Body of pancreas (tissue), 4 donors: ENCODE measurements around the gene NR1H2. TPM values are rescaled to one million over a fixed set of nuclear protein-coding genes. Genes with fewer than 3 reads are reported as not detected.

ENCODE experiments used
- ATAC-seq: fragments of 150-250 bp; one replicate; pipeline ENCODE4 v1.9.1; 2016
- DNase-seq, 4 donors: peaks; one replicate each; pipeline ENCODE4 v3.0.0-alpha.2; 2019
- H3K27ac ChIP-seq, 4 donors: fragments of 200-600 bp; sonication (generic); 1 replicate in 3 of 4; 2 replicates in 1 of 4; pipeline versions ENCODE4 v1.5.1 to v1.6.1; 2016 to 2019; ENCODE audit warnings: mild to moderate bottlenecking in 1 of 4, mixed read lengths in 1 of 4, moderate library complexity in 1 of 4
- H3K27me3 ChIP-seq, 2 donors: fragments of 200-600 bp; sonication (generic); one replicate each; pipeline ENCODE4 v1.6.0; 2016; ENCODE audit warnings: mild to moderate bottlenecking in 1 of 2
- H3K36me3 ChIP-seq, 2 donors: fragments of 200-600 bp; sonication (generic); replicated peaks in 1 of 2; 2 replicates each; pipeline ENCODE4 v1.5.1; 2016; ENCODE audit warnings: low read depth in 2 of 2; ENCODE audit not compliant: insufficient read depth in 1 of 2
- H3K4me1 ChIP-seq: fragments of 200-600 bp; sonication (generic); one replicate; pipeline ENCODE4 v1.6.0; 2016
- H3K4me3 ChIP-seq, 2 donors: fragments of 200-600 bp; sonication (generic); 1 replicate in 1 of 2; 2 replicates in 1 of 2; pipeline ENCODE4 v1.5.1; 2016 to 2019
- H3K9me3 ChIP-seq, 3 donors: fragments of 200-600 bp; sonication (generic); 1 replicate in 2 of 3; 2 replicates in 1 of 3; pipeline ENCODE4 v1.5.1; 2016
- CTCF ChIP-seq, 7 experiments: fragments of 450-650 bp in 4 of 7; fragments of 200-600 bp in 3 of 7; sonication (generic) in 3 of 7; IDR thresholded peaks; one replicate each; pipeline ENCODE4 v1.5.1; 2016 to 2019; ENCODE audit warnings: antibody characterized with exemption in 7 of 7
- POLR2A ChIP-seq, 3 donors: fragments of 450-650 bp; IDR thresholded peaks; one replicate each; pipeline ENCODE4 v1.6.1; 2016; ENCODE audit warnings: antibody characterized with exemption in 3 of 3, mild to moderate bottlenecking in 2 of 3
- WGBS, 2 donors: methylation state at CpG; one replicate each; pipeline ENCODE4 v1.1.5; 2017; 5-methylcytosine and 5-hydroxymethylcytosine counted together
- intact Hi-C: fragments of 100-400 bp; cut with DNase I; formaldehyde crosslinking; loops from one replicate; pipeline ENCODE4 v1.15.1; 2023
- total RNA-seq, 2 donors: library from RNA; depleted of rRNA; stranded (reverse); fragments of >200 nt; gene quantifications; one replicate each; pipeline ENCODE4 v1.1.0, GENCODE V29; 2016

NR1H2 gene
- total RNA-seq, result 10 to 100 TPM; 43.2 to 50.1 TPM

- no peaks in the 10 kb centered on the region for H3K27me3 ChIP-seq
- intact Hi-C loops, result no loop called here
- H3K9me3 ChIP-seq, result no peaks in the 10 kb centered on the region
- peak within 1 kb of the TSS; percentile 79 to 94 for H3K4me3 ChIP-seq
- H3K4me1 ChIP-seq, result peaks cover 4% of the 10 kb centered on the region
- ATAC-seq (peak; percentile 96), DNase-seq (peak; percentile 95 to 97 (median 96))
- H3K27ac ChIP-seq, result peak within 1 kb of the TSS; percentile 57 to 99 (median 96)
- TF ChIP-seq POLR2A (IDR thresholded peaks at IDR 0.05), result peak; percentile 19 to 89 (median 76)
- no peak for TF ChIP-seq CTCF (IDR thresholded peaks at IDR 0.05)
- H3K36me3 ChIP-seq, result peaks cover 0 to 16% of the 10 kb centered on the region in 2 donors
- WGBS, 2 donors, result 1 to 2% methylated on average over 40 to 52 of the region's 67 CpGs
Measured at GRCh38 chr19:50376166-50377050, at the start of gene NR1H2. TSS of gene NR1H2 (plus strand) at chr19:50376457. CDS start at chr19:50377606, 1,149 bp downstream.

- Histone ChIP-seq H3K4me1 (peaks cover 59% of the 10 kb centered on the region), H3K4me3 (no peak overlapping the region), H3K36me3 (no peaks in the 10 kb centered on the region), H3K27ac (no peak overlapping the region), H3K9me3 (no peaks in the 10 kb centered on the region), H3K27me3 (no peaks in the 10 kb centered on the region)
- intact Hi-C loops, result no loop called here
- no peak for DNase-seq
- no peak for ATAC-seq
- TF ChIP-seq POLR2A (IDR thresholded peaks at IDR 0.05), result no peak
- TF ChIP-seq CTCF (IDR thresholded peaks at IDR 0.05), result no peak
- 51% methylated on average over 3 to 4 of the region's 4 CpGs for WGBS, 2 donors
Measured at GRCh38 chr19:50327013-50327412, 49.2 kb upstream of the NR1H2 start.

- TF ChIP-seq POLR2A (IDR thresholded peaks at IDR 0.05) (no peak), CTCF (IDR thresholded peaks at IDR 0.05) (no peak)
- intact Hi-C loops, result no loop called here
- H3K9me3 ChIP-seq, result no peaks in the 10 kb centered on the region
- 37 to 42% methylated on average over 14 to 15 of the region's 20 CpGs for WGBS, 2 donors
- H3K4me3 ChIP-seq, result no peak overlapping the region
- H3K4me1 ChIP-seq, result peaks cover 65% of the 10 kb centered on the region
- H3K27me3 ChIP-seq, result no peaks in the 10 kb centered on the region
- H3K27ac ChIP-seq, result no peak overlapping the region
- DNase-seq (no peak), ATAC-seq (no peak)
- H3K36me3 ChIP-seq, result no peaks in the 10 kb centered on the region
Measured at GRCh38 chr19:50327461-50328223, 48.6 kb upstream of the NR1H2 start.

- no peaks in the 10 kb centered on the region for H3K9me3 ChIP-seq
- intact Hi-C loops, result no loop called here
- TF ChIP-seq POLR2A (IDR thresholded peaks at IDR 0.05), result no peak
- TF ChIP-seq CTCF (IDR thresholded peaks at IDR 0.05), result peak in 3 of 7 experiments; percentile 32 to 42 (median 32)
- 3% methylated on average over 51 of the region's 104 CpGs; no CpG with 5 or more reads in 1 of the 2 donors for WGBS, 2 donors
- ATAC-seq, result no peak
- H3K4me1 ChIP-seq, result peaks cover 72% of the 10 kb centered on the region
- DNase-seq, result peak in 3 of 4 donors; percentile 37 to 45 (median 40)
- H3K4me3 ChIP-seq, result no peak overlapping the region
- H3K36me3 ChIP-seq, result no peaks in the 10 kb centered on the region
- peak overlapping the region in 2 of 4 donors; percentile 49 to 54 for H3K27ac ChIP-seq
- no peaks in the 10 kb centered on the region for H3K27me3 ChIP-seq
Measured at GRCh38 chr19:50328224-50328872, 47.9 kb upstream of the NR1H2 start.
